Transverse colon (tissue), 3 donors: Measurements from ENCODE around the gene LRP2.
"Not testable (repeated sequence)": the region's sequence is repeated elsewhere in the genome, so short reads cannot be mapped to it uniquely, and the experiment has no call there.

Experiments
- POLR2A ChIP-seq: fragments of 450-650 bp; IDR thresholded peaks from one replicate; pipeline ENCODE4 v1.6.1; 2016; ENCODE audit warnings: antibody characterized with exemption, mild to moderate bottlenecking, moderate library complexity
- TF ChIP-seq, protein P1 (sequence below), 5 experiments: fragments of 200-600 bp in 3 of 5; fragments of 450-650 bp in 2 of 5; sonication (generic) in 3 of 5; IDR thresholded peaks; 1 replicate in 2 of 5; 2 replicates in 3 of 5; pipeline ENCODE4 v1.5.1; 2016 to 2017; ENCODE audit warnings: antibody characterized with exemption in 5 of 5, inconsistent platforms in 3 of 5, mild to moderate bottlenecking in 2 of 5, moderate library complexity in 1 of 5

DNA sequence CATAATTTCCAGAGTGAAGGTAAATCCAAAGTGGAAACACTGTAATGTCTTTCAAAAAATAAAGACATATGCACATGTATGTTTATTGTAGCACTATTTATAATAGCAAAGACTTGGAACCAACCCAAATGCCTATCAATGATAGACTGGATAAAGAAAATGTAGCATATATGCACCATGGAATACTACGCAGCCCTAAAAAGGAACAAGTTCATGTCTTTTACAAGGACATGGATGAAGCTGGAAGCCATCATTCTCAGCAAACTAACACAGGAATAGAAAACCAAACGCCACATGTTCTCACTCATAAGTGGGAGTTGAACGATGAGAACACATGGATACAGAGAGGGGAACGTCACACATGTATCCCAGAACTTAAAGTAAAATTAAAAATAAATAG is 57.6 kb downstream of the LRP2 start:
- not testable (repeated sequence) for TF ChIP-seq POLR2A
- TF ChIP-seq, protein P1, sequence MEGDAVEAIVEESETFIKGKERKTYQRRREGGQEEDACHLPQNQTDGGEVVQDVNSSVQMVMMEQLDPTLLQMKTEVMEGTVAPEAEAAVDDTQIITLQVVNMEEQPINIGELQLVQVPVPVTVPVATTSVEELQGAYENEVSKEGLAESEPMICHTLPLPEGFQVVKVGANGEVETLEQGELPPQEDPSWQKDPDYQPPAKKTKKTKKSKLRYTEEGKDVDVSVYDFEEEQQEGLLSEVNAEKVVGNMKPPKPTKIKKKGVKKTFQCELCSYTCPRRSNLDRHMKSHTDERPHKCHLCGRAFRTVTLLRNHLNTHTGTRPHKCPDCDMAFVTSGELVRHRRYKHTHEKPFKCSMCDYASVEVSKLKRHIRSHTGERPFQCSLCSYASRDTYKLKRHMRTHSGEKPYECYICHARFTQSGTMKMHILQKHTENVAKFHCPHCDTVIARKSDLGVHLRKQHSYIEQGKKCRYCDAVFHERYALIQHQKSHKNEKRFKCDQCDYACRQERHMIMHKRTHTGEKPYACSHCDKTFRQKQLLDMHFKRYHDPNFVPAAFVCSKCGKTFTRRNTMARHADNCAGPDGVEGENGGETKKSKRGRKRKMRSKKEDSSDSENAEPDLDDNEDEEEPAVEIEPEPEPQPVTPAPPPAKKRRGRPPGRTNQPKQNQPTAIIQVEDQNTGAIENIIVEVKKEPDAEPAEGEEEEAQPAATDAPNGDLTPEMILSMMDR (IDR thresholded peaks at IDR 0.05): not testable (repeated sequence)
